SK-N-SH (cell line): ENCODE results near the gene PIP5K1C.

Source experiments
- EP300 ChIP-seq, 2 experiments: IDR thresholded peaks; 2 replicates each; pipeline versions ENCODE4 v1.4.0 to v1.6.1; 2012; ENCODE audit warnings: borderline replicate concordance in 1 of 2, low read depth in 1 of 2, low read length in 1 of 2
- JUND ChIP-seq: IDR thresholded peaks from 2 replicates; pipeline ENCODE4 v1.4.0; 2012
- TAF1 ChIP-seq: IDR thresholded peaks from 2 replicates; pipeline ENCODE4 v1.6.1; 2012; ENCODE audit warnings: low read depth, mild to moderate bottlenecking, low read length, moderate library complexity, borderline replicate concordance
- TF ChIP-seq, protein P1 (sequence below): fragments of 200-600 bp; sonication (generic); IDR thresholded peaks from 2 replicates; pipeline ENCODE4 v1.6.1; 2017; ENCODE audit warnings: antibody characterized with exemption, mild to moderate bottlenecking, moderate library complexity

- TF ChIP-seq, protein P1, sequence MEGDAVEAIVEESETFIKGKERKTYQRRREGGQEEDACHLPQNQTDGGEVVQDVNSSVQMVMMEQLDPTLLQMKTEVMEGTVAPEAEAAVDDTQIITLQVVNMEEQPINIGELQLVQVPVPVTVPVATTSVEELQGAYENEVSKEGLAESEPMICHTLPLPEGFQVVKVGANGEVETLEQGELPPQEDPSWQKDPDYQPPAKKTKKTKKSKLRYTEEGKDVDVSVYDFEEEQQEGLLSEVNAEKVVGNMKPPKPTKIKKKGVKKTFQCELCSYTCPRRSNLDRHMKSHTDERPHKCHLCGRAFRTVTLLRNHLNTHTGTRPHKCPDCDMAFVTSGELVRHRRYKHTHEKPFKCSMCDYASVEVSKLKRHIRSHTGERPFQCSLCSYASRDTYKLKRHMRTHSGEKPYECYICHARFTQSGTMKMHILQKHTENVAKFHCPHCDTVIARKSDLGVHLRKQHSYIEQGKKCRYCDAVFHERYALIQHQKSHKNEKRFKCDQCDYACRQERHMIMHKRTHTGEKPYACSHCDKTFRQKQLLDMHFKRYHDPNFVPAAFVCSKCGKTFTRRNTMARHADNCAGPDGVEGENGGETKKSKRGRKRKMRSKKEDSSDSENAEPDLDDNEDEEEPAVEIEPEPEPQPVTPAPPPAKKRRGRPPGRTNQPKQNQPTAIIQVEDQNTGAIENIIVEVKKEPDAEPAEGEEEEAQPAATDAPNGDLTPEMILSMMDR, result no peak
- TF ChIP-seq TAF1 (no peak), EP300 (IDR thresholded peaks at IDR 0.05; ENCODE audit: borderline replicate concordance in 1 of 2, low read depth in 1 of 2, low read length in 1 of 2) (no peak), JUND (no peak)
Observed at GRCh38 chr19:3678188-3678587, 22.1 kb downstream of the PIP5K1C start.
